Neural progenitor cell (in vitro differentiated cells): ENCODE measurements around the gene RUSF1. TPM values are rescaled to one million over a fixed set of nuclear protein-coding genes. Genes with fewer than 3 reads are reported as not detected.

Experiments
- DNase-seq: peaks from one replicate; pipeline ENCODE4 v3.0.0-alpha.2; 2016; ENCODE audit warnings: low spot score
- H2AFZ ChIP-seq: fragments of 200-600 bp; sonication (generic); replicated peaks from 2 replicates; pipeline ENCODE4 v1.6.1; 2016; ENCODE audit warnings: antibody characterized with exemption
- H3F3A ChIP-seq: fragments of 200-600 bp; sonication (generic); 2 replicates; pipeline ENCODE4 v1.6.1; 2016; ENCODE audit warnings: antibody characterized with exemption, low read depth
- H3K27ac ChIP-seq: fragments of 200-600 bp; sonication (generic); 2 replicates; pipeline ENCODE4 v1.5.1; 2016; ENCODE audit warnings: mild to moderate bottlenecking
- H3K27me3 ChIP-seq: fragments of 200-600 bp; sonication (generic); 2 replicates; pipeline ENCODE4 v1.6.1; 2016; ENCODE audit warnings: mild to moderate bottlenecking, moderate library complexity
- H3K36me3 ChIP-seq: fragments of 200-600 bp; sonication (generic); 2 replicates; pipeline ENCODE4 v1.5.1; 2016
- H3K4me1 ChIP-seq: fragments of 200-600 bp; sonication (generic); 2 replicates; pipeline ENCODE4 v1.6.1; 2016; ENCODE audit warnings: mixed run types
- H3K4me2 ChIP-seq: fragments of 200-600 bp; sonication (generic); 2 replicates; pipeline ENCODE4 v1.6.1; 2016
- H3K4me3 ChIP-seq: fragments of 200-600 bp; sonication (generic); 2 replicates; pipeline ENCODE4 v1.5.1; 2016
- H3K79me2 ChIP-seq: fragments of 200-600 bp; sonication (generic); 2 replicates; pipeline ENCODE4 v1.6.1; 2016; ENCODE audit warnings: low read depth
- H3K9ac ChIP-seq: fragments of 200-600 bp; sonication (generic); 2 replicates; pipeline ENCODE4 v1.6.1; 2016
- H3K9me3 ChIP-seq: fragments of 200-600 bp; sonication (generic); 2 replicates; pipeline ENCODE4 v1.5.1; 2016; ENCODE audit warnings: low read depth
- H4K20me1 ChIP-seq: fragments of 200-600 bp; sonication (generic); 2 replicates; pipeline ENCODE4 v1.6.1; 2016; ENCODE audit warnings: low read depth
- H3K27ac Mint-ChIP-seq: 3 replicates; pipeline ENCODE4 v1.8.0; 2021; ENCODE audit warnings: mixed read lengths
- H3K27me3 Mint-ChIP-seq: 2 replicates; pipeline ENCODE4 v1.8.0; 2022; ENCODE audit warnings: low read depth, mild to moderate bottlenecking, inconsistent platforms, moderate library complexity, mixed read lengths; ENCODE audit not compliant: insufficient read depth
- H3K36me3 Mint-ChIP-seq: 3 replicates; pipeline ENCODE4 v1.8.0; 2021; ENCODE audit warnings: mixed read lengths
- H3K4me1 Mint-ChIP-seq: 3 replicates; pipeline ENCODE4 v1.8.0; 2021; ENCODE audit warnings: mixed read lengths
- H3K4me3 Mint-ChIP-seq: 3 replicates; pipeline ENCODE4 v1.8.0; 2021; ENCODE audit warnings: mild to moderate bottlenecking, moderate library complexity, mixed read lengths
- H3K9me3 Mint-ChIP-seq: 3 replicates; pipeline ENCODE4 v1.8.0; 2020; ENCODE audit warnings: mixed read lengths
- EZH2 ChIP-seq: fragments of 200-600 bp; sonication (generic); IDR thresholded peaks from 2 replicates; pipeline ENCODE4 v1.6.1; 2017; ENCODE audit warnings: antibody characterized with exemption, mild to moderate bottlenecking, moderate library complexity
- EZH2phosphoT487 ChIP-seq: fragments of 200-600 bp; sonication (generic); IDR thresholded peaks from 2 replicates; pipeline ENCODE4 v1.6.1; 2017; ENCODE audit warnings: antibody characterized with exemption
- total RNA-seq: library from RNA; depleted of rRNA; stranded (reverse); fragments of >200 nt; gene quantifications from 2 replicates; pipeline ENCODE4 v1.2.3, GENCODE V29; 2015; ENCODE audit warnings: low replicate concordance
- TF ChIP-seq, protein P1 (sequence below): fragments of 200-600 bp; sonication (generic); IDR thresholded peaks from 2 replicates; pipeline ENCODE4 v1.5.1; 2017; ENCODE audit warnings: antibody characterized with exemption, mild to moderate bottlenecking

RUSF1 gene
- total RNA-seq, 1 donor from 2014 or later: 11.5 TPM

DNA sequence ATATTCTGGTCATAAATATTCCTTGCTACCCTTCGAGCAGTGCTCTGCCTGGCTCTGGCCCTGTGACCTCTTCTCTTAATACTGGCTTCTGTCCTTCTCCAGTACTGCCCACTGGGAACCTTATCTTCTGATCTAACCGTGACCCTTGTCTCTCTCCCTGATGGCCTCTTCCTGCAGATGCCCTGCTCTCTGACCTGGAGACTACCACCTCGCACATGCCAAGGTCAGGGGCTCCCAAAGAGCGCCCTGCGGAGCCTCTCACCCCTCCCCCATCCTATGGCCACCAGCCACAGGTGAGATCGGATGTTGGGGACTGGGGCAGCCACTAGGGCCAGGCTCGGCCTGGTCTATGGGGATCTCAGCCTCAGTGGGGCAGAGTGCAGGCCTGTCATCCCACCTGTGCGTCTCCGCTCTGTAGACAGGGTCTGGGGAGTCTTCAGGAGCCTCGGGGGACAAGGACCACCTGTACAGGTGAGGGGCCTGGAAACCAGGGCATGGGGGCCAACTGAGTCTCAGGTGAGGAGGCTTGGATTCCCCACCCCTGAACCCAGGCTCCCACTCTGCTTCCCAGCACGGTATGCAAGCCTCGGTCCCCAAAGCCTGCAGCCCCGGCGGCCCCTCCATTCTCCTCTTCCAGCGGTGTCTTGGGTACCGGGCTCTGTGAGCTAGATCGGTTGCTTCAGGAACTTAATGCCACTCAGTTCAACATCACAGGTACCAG, 34.8 kb downstream of the RUSF1 start:
- no peak overlapping the region for H3K9ac ChIP-seq
- H3K4me1 ChIP-seq: no peaks in the 10 kb centered on the region
- peaks cover 38% of the 10 kb centered on the region for H3K27me3 Mint-ChIP-seq

DNA sequence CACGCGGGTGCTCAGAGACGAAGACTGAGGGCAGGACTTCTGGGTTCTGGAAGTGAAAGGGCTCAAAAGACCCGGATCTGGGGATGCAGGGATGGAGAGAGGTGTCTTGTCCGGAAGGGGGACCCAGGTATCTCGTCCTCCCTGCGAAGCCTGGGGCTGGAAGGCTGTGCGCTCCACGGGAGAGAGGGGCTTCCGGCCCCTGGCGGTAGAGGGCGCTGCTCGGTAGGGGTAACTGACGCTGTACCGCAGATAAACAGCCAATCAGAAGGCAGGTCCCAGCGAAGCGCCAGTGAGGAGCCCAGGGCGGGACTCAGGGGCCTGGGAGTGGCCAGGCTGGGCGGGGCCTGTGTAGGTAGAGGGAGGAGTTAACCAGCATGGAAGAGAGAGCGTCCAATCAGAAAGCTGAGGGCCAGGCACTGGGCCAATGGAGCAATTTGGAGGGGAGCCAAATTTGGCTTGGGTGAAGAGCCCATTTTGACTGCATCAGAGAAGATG, 35.4 kb downstream of the RUSF1 start:
- peaks cover 14% of the 10 kb centered on the region for H3K4me1 Mint-ChIP-seq
- no peak for TF ChIP-seq EZH2
- TF ChIP-seq EZH2phosphoT487: no peak
- TF ChIP-seq, protein P1, sequence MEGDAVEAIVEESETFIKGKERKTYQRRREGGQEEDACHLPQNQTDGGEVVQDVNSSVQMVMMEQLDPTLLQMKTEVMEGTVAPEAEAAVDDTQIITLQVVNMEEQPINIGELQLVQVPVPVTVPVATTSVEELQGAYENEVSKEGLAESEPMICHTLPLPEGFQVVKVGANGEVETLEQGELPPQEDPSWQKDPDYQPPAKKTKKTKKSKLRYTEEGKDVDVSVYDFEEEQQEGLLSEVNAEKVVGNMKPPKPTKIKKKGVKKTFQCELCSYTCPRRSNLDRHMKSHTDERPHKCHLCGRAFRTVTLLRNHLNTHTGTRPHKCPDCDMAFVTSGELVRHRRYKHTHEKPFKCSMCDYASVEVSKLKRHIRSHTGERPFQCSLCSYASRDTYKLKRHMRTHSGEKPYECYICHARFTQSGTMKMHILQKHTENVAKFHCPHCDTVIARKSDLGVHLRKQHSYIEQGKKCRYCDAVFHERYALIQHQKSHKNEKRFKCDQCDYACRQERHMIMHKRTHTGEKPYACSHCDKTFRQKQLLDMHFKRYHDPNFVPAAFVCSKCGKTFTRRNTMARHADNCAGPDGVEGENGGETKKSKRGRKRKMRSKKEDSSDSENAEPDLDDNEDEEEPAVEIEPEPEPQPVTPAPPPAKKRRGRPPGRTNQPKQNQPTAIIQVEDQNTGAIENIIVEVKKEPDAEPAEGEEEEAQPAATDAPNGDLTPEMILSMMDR: peak; percentile 59
- H3K4me3 ChIP-seq: peak overlapping the region; percentile 65
- H3F3A ChIP-seq: peaks cover 4% of the 10 kb centered on the region
- peaks cover 18% of the 10 kb centered on the region for H4K20me1 ChIP-seq
- H3K27ac Mint-ChIP-seq: no peak overlapping the region
- no peak overlapping the region for H3K27ac ChIP-seq
- no peaks in the 10 kb centered on the region for H3K36me3 ChIP-seq
- H3K4me3 Mint-ChIP-seq: peak overlapping the region; percentile 90
- H3K9ac ChIP-seq: no peak overlapping the region
- peak overlapping the region; percentile 96 for H2AFZ ChIP-seq
- no peaks in the 10 kb centered on the region for H3K79me2 ChIP-seq
- H3K9me3 ChIP-seq: no peaks in the 10 kb centered on the region
- peaks cover 5% of the 10 kb centered on the region for H3K36me3 Mint-ChIP-seq
- H3K27me3 ChIP-seq: peaks cover 77% of the 10 kb centered on the region
- no peaks in the 10 kb centered on the region for H3K9me3 Mint-ChIP-seq
- peaks cover 33% of the 10 kb centered on the region for H3K27me3 Mint-ChIP-seq
- DNase-seq: peak; percentile 48
- no peaks in the 10 kb centered on the region for H3K4me1 ChIP-seq
- peak overlapping the region; percentile 86 for H3K4me2 ChIP-seq

More for the DNA sequence above, 34.8 kb downstream of the RUSF1 start:
- no peak for DNase-seq
- no peak overlapping the region for H3K27ac ChIP-seq
- no peak overlapping the region for H2AFZ ChIP-seq
- Mint-ChIP-seq H3K36me3 (peaks cover 5% of the 10 kb centered on the region), H3K4me3 (peak overlapping the region; percentile 90), H3K4me1 (peaks cover 19% of the 10 kb centered on the region), H3K9me3 (no peaks in the 10 kb centered on the region), H3K27ac (no peak overlapping the region)
- H3K9me3 ChIP-seq: no peaks in the 10 kb centered on the region
- H3K4me3 ChIP-seq: no peak overlapping the region
- H3K4me2 ChIP-seq: no peak overlapping the region
- TF ChIP-seq EZH2phosphoT487 (no peak), EZH2 (no peak)
- TF ChIP-seq, protein P1: no peak
- H3K27me3 ChIP-seq: peaks cover 84% of the 10 kb centered on the region
- H4K20me1 ChIP-seq: peaks cover 19% of the 10 kb centered on the region
- peaks cover 7% of the 10 kb centered on the region for H3F3A ChIP-seq
- no peaks in the 10 kb centered on the region for H3K79me2 ChIP-seq
- H3K36me3 ChIP-seq: no peaks in the 10 kb centered on the region

DNA sequence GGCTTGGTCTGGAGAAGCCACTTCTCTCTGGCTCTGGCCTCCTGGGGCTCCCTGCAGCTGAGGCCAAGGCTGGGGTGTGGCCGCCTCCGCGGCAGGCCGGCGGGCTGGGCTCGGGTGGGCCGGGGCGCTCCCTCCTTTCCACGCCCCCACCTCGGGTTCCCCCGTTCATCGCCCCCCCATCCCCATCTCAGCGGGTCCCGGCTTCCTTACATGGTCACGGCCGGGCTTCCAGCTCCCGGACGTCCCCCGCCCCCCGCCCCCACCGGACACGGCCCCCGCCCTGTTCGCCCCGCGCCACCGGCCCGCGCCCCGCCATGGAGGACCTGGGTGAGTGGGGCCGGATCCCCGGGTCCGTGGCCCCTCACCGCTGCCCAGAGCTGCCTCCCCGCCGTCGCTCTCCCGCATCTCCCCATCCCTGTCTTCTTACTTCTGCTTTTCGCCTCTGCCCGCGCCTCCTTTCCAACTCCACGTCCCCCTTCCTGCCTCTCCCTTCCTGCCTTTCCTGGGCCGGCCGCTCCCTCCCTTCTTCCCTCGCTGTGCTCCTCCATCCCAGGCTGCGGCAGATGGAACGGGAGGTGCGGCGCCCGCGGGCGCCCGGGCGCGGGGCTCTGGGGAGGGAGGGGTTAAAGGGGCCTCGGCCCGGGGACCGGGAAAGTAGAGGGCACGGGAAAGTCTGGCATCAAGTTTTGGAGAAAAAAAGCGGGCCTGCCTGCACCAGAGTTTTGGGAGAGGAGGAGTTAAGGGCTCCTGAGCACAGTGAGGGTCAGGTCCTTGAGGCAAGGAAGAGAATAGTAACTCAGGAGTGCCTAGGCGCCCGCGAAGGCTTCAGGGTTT, 36.1 kb downstream of the RUSF1 start, which contains the start of gene TGFB1I1:
TSS of gene TGFB1I1 (plus strand) at position 278 of the 834 bp plus-strand sequence. CDS start at position 315, 37 bp downstream.
- H3K9ac ChIP-seq: no peak within 1 kb of the TSS
- no peak within 1 kb of the TSS for H3K27ac Mint-ChIP-seq

More for the DNA sequence above, 36.1 kb downstream of the RUSF1 start, which contains the start of gene TGFB1I1:
- Histone ChIP-seq H2AFZ (peak within 1 kb of the TSS; percentile 96), H3K4me2 (peak within 1 kb of the TSS; percentile 86), H3K9me3 (no peaks in the 10 kb centered on the region), H3K4me1 (no peaks in the 10 kb centered on the region), H3F3A (no peaks in the 10 kb centered on the region), H3K27me3 (peaks cover 71% of the 10 kb centered on the region), H3K27ac (no peak within 1 kb of the TSS), H3K4me3 (peak within 1 kb of the TSS; percentile 65), H4K20me1 (peaks cover 12% of the 10 kb centered on the region), H3K36me3 (no peaks in the 10 kb centered on the region), H3K79me2 (no peaks in the 10 kb centered on the region)
- Mint-ChIP-seq H3K4me1 (peaks cover 12% of the 10 kb centered on the region), H3K4me3 (peak within 1 kb of the TSS; percentile 90), H3K27me3 (peaks cover 30% of the 10 kb centered on the region), H3K36me3 (peaks cover 5% of the 10 kb centered on the region), H3K9me3 (no peaks in the 10 kb centered on the region)
- TF ChIP-seq EZH2: peak; percentile 85
- TF ChIP-seq, protein P1: no peak
- peak; percentile 60 for TF ChIP-seq EZH2phosphoT487
- DNase-seq: peak; percentile 29
